Putamen (tissue), 1 donor: ENCODE results near the gene TSN.
A peak's percentile ranks its signal among the peaks of the same experiment; 100 is the strongest.

ENCODE experiments used
- DNase-seq: peaks from one replicate; pipeline ENCODE4 v3.0.0-alpha.2; 2016; ENCODE audit warnings: low spot score

Gene TSN

DNA sequence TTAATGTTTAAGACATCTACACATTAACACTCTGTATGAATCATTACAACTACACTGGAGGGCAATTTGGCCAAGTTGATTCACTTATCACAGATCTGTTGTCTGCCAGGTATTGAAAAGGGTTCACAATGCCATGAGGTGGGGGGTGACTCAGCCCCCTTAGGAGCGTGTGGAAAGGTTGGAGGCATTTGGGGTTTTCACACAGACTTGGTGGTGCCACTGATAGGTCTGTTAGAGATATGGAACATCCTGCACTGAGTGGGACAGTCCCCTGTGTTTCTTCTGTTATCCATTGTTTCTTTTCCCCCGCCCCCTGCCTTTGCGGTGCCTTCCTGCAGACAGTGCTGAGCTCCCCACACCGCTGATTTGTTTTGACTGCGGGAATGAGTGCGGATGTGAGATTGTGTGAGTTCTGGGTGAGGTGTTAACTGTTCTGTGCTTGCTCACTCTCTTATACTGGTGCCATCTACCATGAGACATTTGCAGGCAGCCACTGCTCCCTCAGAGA, 9.3 kb upstream of the TSN start:
- DNase-seq, result no peak

DNA sequence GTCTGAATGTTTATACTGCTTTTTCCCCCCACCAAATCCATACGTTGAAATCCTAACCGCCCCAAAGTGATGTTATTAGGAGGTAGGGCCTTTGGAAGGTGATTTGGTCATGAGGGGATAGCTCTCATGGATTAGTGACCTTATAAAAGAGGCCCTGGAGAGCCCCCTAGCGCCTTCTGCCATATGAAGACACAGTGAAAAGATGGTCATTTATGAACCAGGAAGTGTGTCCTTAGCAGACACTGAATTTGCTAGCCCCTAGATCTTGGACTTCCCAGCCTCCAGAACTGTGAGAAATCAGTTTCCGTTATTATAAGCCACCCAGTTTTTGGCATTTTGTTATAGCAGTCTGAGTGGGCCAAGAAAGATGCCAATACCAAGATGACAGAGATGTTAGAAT, 7.2 kb upstream of the TSN start:
- DNase-seq, result no peak

DNA sequence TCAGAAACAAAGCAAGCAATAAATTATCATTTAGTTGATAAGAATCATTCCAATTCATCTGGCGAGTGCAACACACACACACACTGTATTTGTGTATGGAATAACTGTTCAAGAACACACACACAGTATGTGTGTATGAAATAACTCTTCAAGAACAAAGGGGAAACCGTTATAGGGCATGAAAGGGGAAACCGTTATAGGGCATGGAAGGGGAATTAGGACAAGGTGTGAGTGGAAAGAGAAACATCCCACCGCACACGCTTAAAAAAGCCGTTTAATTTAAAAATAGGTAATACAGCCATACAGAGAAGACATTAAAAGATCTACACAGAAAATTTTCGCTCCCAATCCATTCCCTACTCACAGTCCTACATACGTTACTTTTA, 607 bp upstream of the TSN start:
- DNase-seq, result no peak

DNA sequence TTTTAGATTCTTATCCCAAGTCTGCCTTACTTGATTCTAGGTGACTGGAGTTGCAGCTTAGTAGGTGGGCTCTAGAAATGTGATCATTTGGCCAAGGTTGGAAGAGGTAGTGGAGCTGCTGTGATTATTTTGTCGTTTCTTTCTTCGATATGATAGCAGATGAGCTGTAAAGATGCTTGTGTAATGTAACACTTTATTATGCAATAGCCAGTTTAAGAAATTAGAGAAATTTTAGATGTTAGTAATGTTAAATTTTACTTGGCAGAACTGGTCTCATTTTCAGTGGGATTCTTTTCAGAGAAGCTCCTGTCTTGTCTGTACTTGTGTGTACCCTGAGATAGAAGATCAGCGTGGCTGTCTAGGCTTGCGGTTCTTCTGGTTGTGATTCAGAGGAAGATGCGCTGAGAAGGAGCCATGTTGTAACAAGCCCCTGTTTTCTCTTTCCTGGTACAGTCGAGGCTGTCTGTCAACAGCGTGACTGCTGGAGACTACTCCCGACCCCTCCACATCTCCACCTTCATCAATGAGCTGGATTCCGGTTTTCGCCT, 9.3 kb downstream of the TSN start:
- no peak for DNase-seq

DNA sequence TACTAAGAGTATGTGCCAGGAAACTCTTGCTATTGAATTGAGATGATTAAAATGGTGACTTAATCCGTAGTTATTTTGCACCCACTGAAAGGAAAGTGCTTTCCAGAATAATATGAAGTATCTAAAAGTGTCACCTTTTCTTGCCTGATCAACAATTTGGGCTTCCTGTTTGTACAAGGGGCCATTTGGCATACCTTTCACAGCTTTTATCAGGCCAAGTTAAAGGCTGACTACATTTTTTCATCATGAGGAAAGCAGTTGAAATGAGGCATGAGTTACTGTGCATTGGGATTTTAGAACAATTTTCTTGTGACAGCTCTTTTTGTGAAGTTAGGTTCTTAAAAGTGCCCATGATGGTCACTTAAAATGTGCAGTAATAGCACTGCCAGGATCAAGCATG, 11.2 kb downstream of the TSN start:
- no peak for DNase-seq

DNA sequence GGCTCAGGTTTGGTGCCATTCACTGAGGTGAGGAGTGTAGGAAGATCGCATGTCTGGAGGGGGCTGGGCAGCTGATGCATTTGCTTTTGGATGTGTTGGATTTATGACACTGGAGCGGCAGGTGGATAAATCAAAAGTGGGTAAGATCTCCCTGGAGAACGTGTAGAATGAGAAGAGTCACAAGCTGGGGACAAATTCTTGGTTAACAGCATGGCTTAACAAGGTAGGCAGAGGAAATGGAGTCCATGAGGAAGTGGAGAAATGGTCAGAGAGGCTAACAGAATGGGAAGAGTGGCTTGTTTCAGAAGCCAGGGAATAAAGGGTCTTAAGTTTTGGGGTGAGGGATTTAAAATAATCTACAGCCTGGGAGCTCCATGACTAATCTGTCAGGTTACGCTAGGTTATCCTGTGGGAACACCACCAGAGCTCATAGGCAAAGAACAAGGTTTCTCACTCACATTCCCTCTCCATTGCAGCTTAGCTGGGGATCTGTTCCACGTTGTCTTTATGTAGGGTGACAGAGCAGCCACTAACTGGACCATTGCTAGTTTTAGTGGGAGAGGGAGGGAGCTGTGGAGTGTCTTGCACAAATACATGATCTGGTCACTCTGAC, 12.8 kb downstream of the TSN start:
- DNase-seq, result no peak

DNA sequence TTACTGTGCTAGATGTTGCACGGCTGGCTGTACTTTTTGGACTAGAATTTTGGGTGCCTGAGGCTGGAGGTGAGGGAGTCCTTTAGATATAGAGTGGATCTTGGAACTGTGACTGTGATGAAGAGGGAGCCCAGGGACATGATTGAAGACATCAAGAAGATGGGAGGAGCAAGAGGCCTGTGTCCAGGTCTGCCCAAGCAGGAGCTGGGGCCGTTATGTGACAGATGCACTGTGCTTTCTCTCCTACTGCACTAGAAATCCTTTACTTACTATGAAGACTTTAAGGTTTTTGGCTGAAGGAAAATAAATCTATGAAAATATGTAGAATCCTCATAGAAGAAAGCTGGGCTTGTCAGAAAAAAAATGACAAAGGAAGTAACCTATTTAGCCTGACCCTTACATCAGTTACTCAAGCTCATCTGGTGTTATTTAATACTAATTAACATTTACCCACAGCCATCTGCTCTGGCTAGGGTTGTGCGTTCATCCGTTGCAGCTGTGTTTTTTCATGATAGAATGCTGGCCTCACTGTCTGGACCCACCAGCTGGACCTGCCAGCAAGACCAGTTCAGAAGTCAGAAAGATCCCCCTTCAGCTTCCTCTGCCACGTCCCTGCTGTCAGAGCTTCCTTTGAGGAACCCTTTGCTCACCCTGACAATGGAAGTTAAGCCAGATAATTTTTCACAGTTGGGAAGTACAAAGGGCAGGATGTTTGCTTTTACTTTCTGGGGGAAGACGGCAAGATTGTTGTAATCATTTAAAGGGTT, 16.7 kb downstream of the TSN start:
- DNase-seq, result no peak

DNA sequence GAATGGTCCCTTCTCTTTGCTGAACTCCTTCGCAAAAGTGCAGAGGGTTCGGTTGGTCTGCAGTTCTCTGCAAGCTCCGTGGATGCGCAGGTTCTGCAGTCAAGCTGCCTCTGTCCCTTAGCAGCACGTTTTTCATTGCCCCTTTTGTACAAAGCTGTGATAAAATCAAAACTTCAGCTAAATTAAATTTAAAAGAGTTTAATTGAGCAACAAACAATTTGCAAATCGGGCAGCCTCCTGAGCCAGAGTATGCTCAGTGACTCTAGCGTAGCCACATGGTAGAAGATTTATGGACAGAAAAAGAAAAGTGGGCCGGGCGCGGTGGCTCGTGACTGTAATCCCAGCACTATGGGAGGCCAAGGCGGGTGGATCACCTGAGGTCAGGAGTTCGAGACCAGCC, 18.8 kb downstream of the TSN start:
- no peak for DNase-seq

DNA sequence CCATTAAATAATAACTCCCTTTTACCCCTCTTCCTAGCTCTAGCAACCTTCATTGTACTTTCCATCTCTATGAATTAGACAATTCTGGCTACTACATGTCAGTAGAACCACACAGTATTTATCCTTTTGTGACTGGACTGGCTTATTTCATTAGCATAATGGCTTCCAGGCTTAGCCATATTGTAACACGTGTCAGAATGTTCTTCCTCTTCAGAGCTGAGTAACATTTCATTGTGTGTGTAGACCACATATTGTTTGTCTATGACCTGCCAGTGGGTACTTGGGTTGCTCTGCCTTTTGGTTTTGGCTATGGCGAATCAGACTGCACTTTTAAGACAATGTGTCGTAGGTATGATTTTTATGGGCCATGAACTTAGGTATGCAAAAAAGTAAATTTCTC, 20.9 kb downstream of the TSN start:
- no peak for DNase-seq

DNA sequence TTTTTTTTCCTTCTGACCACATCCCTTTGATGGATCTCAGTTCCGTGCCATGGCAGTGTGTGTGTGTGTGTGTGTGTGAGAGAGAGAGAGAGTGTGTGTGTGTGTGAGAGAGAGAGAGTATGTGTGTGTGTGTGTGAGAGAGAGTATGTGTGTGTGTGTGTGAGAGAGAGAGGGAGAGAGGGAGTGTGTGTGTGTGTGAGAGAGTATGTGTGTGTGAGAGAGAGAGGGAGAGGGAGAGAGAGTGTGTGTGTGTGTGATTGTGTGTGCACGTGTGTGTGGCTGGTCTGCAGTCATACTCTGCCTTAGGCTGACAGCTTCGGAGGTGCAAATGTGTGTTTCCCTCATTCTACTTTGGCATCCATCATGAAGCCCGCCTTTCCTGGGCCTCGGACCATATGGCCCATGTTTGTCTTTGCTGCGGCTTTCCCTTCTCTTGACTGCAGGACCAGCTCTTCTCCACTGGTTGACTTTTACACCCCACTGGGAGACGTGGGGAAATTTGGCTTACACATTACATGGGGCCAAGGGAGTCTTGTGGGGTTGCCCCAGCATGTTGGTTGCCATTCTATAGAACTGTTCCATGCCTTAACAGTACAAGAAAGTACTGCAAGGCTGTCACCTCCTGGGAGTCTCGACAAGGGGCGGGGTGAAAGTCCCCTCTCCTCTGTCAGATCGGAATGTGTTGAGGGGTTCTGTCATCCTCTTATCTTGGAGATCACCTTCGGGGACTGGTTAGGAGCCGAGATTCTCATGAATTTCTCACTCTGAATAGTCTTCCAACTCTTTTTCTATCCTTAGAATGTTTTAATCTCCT, 21.6 kb downstream of the TSN start:
- no peak for DNase-seq

DNA sequence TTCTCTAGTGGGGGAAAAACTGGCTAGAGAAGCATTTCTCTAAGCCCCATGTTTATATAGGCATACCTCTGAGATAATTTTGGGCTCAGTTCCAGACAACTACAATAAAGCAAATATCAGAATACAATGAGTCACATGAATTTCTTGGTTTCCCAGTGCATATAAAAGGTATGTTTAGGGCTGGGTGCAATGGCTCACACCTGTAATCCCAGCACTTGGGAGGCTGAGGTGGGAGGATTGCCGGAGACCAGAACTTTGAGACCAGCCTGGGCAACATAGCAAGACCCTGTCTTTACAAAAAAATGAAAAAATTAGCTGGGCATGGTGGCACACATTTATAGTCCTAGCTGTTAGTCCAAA, 22.2 kb downstream of the TSN start:
- no peak for DNase-seq

DNA sequence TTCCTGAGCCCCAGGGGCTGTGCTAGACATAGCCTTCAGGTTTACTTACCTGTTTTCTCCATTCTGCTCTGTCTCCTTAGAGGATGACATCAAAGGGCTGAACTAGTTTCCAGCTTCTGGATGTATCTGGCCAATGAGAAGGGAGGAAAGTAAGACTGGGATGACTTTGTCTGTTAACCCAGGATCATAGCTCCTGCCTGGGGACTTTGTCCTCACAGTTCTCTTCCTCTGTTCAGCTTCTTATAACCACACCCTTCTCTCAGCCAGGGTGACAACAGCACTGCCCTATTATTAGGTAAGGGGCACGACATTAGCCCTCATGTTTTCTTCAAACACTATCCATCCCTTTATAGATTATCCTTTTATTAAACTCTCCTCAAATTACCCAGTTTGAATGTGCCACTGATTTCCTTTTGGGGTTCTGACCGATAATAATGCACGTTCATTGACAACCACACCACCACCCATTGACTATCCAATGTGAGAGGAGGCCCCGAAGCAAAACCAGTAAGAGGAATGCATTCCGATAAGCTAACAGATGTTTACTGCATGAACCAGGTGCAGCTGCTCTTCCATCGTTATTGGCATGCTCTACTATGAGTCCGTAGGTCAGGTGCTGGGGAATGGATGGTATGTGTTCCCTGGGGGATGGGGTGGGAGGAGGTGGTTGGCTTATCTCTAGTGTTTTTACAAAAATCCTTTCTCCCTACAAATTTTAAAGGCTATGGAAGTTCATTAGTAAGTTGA, 23.5 kb downstream of the TSN start:
- DNase-seq, result no peak

DNA sequence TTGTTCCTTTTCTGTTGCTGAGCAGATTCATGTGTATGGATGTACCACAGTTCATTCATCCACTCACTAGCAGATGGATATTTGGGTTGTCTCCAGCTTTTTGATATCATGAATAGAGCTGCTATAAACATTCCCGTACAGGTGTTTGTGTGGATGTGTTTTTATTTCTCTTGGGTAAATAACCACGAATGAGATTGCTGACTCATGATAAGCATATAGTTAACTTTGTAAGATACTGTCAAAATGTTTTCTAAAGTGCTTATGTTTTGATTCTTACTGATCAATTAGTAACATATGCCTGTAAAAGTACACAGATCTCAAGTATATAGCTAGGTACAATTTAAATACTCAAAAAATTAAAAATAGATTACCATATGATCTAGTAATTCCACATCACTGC, 27.7 kb downstream of the TSN start:
- no peak for DNase-seq

DNA sequence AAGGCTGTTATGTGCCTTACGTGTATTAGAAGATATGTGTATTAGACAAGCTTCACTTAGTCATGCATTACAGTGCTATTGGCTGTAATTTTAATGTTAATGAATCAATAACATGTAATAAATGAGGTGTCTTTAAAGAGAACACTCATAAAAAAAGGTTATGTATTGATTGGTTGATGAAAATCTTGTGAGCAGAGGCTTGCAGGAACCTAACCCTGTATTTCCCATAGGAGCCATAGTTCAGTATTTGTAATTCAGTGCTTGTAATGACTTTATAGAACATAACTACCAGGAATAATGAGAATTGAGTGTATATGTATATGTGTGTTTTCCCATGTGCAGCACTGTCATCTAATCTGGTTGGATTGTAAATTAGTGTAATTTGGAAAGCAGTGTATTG, 33.2 kb downstream of the TSN start:
- DNase-seq, result no peak

DNA sequence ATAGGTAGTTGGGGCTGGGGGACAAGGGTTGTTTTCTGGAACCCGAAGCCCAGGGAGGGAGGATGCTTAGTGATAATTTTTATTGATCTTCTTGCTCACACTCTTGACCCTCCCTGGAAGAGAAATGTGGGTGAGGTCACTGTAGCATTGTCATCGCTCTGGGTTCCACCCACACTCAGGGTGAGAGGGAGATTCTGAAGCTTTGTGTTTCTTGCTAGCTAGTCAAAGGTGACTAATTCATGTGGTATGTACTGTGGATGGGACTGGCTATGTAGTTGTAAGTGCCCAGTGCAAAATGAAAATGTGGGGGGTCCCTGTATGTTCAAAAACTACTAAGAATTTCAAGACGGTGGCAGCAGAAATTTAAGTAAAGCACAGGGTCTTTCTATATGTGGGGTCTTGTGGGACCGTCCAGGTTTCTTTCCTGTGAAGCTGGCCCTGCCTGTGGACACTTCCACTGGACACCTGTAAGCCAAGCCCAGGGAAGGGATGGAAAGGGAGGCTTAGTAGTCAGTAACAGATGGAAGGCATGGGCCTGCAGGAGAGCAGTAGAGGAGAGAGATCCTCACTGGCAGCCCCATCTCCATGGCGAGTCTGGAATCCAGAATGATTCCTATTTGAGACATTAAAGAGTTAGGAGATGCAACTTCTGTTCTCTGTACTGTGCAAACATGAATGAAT, 35.0 kb downstream of the TSN start:
- DNase-seq, result no peak

DNA sequence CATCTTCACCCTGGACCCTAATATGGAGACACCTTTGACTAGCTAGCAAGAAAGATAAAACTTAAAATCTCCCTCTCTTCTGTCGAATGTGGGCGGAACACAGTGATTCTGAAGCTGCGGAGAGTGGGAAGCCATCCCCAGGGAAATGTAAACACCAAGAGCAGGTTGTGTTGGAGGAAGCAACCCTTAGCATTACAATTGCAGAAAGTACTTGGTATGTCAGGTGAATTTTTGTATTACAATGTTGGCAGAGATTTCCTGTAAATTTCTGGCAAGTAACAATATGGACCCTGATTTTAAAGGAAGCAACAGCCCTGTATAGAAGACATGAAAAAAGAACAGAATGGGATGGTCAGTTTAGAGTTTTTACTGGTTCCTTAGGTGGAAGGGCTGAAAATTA, 35.8 kb downstream of the TSN start:
- peak; percentile 33 for DNase-seq

DNA sequence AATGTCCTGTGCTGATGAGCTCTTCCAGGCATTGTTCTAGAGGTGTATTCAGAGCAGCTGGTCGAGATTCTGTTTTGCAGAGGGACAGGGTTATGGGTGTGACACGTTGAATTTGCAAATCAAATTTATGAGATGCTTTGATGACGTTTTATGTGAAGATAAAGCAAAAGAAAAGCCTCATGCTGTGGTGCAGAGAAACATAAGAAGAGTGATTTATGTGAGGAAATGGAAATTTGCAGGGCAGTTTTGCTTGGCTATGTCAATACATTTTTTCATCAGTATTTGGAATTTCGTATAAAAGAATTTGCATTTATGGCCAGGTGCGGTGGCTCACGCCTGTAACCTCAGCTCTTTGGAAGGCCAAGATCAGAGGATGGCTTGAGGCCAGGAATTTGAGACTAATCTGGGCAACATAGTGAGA, 36.4 kb downstream of the TSN start:
- no peak for DNase-seq

DNA sequence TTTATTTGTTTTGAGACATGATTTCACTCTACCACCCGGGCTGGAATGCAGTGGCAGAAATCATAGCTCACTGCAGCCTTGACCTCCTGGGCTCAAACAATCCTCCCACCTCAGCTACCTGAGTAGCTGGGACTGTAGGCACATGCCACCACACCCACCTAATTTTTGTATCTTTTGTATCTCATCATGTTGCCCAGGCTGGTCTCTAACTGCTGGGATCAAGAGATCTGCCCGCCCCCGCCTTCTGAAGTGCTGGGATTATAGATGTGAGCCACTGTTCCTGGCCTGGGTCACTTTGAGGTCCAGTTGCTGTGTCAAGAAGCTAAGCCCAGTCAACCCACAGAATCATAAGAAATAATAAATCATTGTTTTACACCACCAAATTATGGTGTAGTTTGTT, 38.4 kb downstream of the TSN start:
- no peak for DNase-seq

DNA sequence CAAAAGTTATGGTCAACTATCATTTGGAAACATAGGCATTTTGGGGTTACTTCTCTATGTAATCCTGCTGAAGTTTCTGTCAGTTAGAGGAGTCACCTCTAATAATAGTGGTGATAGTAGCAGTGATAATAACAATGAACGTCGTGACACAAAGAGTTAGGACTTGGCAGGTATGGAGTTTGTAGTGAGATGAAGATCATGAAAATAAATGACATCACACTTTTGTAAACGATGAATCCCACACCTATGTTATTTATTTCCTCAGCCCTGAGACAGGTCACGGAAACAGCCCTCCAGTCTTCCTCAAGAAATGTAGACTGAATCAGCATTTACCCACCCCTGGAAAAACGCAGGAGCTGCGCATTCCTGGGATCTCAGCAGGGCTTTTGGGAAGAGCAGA, 38.8 kb downstream of the TSN start:
- DNase-seq, result no peak

DNA sequence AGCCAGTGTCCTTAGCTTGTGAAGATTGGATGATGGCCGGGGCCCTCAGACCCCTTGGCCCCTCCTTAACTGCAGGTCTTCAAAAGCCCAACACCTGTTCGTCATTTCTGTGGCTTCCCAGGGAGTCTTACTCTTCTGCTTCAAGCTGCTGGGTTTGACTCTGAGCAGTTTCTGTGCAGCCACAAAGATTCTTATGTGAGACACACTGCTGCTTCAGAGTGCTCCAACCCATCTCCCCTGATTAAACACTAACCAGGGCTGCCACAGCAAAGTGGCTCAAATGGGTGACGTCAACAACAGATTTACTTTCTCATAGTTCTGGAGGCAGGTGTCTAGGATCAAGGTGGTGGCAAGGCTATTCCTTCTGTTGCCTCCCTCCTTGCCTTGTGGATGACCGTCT, 40.8 kb downstream of the TSN start:
- DNase-seq, result no peak

DNA sequence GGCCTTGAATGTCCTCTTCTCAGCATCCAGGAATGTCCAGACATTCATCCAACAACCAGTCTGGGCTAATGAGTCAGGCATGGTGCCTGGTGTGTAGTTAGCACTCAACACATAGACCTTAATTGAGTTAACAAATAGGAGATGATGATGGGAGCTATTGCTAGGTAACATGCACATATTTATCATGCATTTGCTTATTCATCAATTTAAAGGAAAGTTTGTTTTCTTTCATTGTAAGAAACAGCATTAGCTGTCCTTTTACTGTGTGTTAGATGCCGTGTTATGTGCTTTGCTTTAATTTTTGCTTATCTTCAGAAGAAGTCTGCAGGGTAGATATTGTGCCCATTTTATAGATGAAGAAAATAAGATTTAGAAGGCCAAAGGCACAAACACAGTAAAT, 43.2 kb downstream of the TSN start:
- no peak for DNase-seq

DNA sequence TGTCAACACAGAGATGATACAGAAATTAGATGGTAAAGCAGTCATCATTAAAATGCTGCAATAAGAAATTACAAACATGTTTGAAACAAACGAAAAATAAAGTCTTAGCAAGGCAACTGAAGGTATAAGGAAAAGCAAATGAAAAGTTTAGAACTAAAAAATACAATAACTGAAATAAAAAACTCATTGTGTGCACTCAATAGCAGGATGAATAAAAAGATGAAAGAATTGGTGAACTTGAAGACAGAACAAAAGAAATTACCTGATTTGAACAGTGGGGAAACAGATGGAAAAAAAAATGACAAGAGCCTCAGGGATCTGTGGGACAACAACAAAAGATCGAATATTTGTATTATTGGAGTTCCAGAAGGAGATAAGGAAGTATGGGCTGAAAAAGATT, 46.5 kb downstream of the TSN start:
- no peak for DNase-seq
